Endometrium (tissue), 2 donors: ENCODE data around the gene PDE8B.
A peak's percentile ranks its signal among the peaks of the same experiment; 100 is the strongest.

Experiments
- FAIRE-seq: peaks from 2 replicates; lab custom pipeline; 2012; peaks lifted over from hg19 to GRCh38; lab: Jason Lieb, UNC
- donor health status: control.
- donor health status: control.

The PDE8B gene

DNA sequence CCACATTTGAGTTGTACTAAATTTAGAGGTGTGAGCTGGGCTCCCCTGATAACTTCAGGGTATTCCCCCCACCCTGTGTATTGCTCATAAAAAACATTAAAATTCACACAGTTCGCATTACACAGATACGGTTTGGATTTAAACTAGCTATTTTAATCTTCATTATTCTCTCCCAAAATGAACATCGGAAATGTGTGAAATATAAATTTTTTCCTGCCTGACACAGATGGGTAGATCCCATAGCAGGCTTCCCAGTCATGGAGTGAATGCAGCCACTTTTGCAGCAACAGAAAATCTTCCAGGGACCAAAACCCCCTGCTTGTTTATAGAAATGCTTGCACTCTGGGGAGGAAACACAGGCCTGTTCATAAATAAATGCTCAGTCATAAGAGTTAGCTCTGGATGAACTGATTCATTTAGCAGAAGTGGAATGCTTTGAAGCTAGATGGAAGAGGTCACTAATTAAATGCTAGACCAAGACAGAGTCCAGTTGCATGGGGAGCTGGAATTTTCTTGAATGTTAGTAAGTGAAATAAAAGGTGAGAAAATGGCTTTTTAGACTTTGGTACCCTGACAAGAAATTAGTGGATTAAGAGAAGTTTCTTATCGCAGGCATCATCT, 115.6 kb downstream of the PDE8B start:
- FAIRE-seq = peak; percentile 95

DNA sequence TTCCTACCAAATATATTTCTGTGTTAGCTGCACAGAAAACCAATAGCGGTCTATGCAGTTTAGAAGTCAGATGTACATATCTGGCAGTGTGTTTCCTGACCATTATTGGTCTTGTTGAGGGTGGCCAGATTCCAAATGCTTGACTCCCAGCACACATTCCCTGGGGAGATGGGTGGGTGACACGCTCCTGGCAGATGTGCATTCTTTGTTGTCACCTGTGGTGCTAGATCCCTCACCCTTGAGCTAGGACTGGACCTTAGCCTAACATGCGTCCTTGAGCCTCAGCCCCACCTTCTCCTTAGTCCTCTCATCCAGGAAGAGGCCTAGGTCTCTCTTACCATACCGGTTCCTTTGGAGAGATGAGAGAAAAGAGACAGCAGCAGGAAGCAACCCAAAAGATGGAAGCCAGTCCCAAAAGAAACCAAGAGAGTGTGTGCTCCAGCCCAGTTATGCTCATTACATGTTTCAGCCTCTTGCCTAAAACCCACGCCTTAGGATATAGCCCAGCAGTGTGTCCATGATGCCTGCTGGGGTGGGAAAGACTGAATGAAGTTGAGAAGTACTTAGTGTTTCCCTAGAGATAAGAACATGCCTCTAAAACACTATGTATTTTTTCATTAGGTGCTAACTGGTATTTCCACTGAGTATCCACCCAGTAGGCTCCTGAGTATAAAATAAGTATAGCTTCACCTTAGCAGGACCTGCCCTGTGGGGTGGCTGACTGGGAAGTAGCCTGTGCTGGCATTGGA, 116.7 kb downstream of the PDE8B start:
- FAIRE-seq = no peak

DNA sequence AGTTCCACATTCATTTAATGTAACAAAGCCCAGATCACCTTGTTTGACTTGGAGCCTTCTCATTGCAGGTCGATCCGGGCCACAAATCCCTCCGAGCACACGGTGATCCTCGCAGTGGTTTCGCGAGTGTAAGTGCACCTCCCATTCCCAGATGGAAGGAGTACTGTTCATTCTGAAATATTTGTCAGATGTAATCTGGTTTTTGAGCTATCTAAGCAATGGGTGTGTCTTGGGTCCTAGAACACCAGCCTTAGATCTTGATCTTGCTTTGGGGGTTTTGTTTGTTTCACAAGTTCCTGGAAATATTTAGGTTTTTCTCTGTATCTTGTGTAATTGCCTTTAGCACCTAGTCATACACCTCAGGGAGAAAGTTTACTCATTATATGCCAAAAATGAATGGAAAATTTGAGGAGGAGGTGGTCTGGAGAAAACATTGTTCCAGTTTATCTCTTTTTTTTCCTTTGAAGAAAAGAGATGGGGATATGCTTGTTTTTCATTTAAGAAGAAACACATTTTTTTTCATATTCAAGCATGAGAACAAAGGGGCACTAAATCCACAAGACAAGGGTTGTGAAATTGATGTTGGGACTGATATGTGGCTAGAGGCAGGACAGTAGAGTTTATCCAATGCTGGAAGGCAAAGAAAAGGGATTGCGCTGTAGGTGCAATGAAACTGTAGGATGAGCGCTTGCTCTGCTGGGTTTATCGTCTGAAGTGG, 118.6 kb downstream of the PDE8B start:
- peak; percentile 37 for FAIRE-seq

DNA sequence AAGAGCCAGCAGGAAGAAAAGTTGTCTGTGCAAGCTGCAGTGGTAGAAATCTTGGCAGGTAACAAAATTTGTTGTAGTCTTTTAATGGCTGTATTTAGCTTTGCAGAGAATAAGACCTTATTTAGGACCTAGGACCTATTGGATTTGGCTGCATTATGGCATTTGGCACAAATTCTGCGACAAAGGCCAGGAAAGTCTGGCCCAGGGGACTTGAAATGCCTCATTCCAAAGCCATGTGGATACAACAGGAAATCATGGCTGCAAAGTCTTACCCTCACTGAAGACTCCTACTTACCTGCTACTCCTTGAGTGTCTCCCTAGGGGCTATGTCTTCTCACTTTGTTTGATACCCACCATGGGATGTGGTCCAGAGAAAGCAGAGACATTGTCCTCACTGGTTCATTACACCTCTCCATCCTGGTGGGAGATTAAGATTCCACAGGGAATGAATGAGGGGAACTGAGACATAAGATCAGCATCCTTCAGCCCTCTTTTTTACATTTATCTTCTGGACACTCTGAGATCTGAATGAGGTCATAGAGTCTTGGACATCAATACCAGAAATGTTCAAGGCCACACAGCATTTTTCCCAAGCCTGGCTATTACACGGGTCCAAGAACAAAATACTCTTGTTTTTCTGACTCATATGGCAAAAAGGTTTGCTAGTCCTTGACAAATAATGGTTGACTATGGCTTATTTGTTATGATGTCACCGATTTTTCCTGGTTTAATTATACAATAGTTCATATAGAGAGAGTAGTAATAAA, 119.4 kb downstream of the PDE8B start:
- FAIRE-seq = no peak

DNA sequence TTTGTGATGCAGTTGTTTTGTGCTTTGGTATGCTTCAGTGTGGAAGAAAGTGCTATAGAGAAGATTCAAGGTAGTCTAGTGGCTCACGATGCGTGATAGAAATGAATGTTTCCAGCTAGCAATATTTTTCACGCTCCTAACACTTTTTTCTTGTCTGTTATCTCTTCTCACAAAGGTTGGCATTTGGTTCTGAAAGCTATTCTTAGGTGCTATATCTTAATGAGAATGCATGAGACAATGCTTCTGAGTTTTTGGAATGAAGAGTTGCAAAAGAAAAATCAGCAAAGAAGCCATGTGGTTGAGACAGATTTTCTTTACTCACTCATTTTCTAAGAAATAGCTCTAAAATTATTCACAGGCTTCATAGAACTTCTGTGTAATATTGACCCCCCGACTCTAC, 122.6 kb downstream of the PDE8B start:
- no peak for FAIRE-seq

DNA sequence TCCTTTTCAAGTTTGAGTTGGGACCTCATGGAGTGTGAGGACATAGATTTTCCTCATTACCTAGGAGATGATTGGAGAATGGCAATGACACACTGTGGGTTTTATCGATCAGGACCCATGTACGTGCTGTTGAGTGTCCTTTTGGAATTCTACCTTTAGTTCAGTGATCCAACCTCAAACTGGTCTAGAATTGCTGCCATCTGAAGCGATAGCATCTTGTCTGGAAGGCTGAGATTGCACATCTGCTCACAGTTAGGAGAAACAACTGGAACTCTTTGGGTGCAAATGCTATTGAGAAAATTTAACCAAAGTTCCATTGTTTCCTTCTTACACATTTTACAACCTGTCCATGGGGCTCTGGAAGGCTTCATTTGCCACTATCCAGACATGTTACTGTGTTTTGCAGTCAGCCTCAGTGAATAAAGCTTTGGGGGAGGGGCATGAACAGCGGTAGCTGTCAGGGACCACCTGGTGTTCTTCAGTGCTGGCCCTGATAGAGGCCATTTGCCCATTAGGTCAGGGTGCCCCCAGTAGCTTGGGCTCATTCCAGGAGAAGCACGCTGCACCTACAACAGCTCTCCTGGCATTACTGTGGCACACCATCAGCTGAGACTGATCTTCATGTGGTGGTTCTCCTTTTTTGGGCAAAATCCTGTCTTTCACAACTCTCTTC, 123.1 kb downstream of the PDE8B start:
- no peak for FAIRE-seq

DNA sequence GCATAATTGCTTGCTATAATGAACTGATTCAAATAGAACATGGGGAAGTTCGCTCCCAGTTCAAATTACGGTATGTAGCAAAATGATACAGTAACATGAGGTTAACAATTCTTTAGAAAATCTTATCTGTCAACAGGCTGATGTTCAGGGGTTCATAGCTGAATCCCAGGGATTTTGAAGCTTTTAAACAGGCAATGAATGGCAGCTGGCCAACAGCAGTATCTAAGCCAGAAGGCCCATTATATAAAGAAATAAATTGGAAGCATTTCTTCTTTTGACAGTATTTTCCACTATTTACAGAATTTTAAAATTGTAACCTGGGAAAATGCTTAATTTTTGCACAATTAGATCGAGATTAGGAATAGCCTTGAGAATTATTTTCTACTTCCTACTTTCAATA, 126.8 kb downstream of the PDE8B start:
- FAIRE-seq = no peak

DNA sequence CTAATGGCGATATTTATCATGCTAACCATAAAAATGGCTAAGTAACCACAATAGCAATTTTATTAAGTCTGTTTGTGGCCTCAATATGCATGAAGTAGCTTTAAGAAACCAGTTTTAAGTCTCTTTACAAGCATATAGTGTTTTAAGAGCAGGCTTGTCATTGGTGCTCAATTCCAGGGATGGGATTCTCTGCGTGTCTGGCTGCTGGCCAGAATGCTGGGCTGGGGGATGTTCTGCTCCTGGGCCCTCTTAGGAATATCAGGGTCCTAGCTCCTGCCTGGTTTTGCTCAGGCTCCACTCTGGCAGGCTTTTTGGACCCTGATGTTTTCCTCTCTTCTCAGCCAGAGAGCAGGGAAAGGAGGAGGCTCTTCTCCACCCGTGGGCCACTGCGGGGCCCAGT, 127.2 kb downstream of the PDE8B start:
- no peak for FAIRE-seq

DNA sequence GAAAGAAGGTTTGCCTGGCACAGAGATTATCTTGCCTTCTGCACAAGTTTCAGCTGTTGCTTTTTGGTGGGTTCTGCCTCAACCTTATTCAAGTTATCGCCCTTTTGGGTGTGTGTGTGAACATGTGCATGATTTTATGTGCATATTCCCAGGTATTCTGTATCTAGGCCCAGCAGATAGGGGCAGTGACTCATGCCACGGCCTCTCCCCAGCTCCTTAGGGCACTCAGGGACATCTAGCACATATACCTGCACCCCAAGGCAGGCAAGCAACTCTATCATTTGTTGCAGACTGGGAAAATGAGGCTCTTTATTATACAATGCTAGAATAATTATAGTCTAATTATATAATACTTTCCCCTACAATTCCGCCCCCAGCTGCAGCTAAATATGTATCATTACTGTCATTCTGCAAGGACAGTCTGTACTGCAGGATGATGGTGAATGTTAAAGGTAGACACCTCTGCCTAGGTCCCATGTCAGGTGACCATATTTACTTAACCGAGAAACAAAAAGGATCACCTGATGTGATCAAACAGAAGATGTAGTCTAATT, 128.9 kb downstream of the PDE8B start:
- no peak for FAIRE-seq

DNA sequence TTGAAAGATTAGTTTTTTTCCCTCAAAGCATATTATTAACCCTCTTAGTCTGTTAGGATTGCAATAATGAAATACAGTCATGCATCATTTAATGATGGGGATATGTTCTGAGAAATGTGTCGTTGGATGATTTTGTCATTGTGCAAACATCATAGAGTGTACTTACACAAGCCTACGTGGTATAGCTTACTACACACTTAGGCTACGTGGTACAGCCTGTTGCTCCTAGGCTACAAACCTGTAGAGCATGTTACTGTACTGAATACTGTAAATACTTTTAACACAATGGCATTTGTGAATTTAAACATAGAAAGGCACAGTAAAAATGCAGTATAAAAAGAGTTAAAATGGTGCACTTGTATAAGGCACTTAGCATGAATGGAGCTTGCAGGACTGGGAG, 132.7 kb downstream of the PDE8B start:
- no peak for FAIRE-seq

DNA sequence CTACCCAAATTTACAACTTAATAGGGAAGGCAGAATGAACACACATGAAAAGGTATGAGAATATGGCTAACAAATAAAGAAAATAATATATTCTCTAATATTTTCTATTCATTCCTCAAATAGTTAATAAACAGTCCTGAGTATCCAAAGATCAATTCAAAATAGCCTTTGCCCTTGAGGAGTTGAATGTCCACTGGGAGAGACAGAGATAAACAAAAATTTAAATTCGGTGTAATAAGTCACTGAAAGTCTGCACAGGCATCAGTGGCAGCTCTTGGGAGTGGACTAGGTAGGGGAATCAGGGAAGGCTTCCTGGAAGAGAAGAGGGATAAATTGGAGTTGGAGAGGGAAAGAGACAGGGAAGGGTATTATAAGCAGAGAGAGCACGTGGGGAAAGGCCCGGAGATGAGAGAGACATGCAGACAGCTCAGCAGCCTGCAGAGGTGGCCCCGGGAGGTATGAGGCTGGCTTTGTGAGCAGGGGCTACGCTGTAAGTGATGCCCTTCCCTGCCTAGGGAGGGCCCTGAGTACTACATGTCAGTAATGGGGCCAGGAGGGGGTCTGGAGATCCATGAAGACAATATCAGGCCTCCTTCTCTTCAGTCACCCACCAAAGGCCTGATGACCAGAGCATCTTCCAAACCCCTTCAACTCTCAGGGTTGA, 137.1 kb downstream of the PDE8B start:
- no peak for FAIRE-seq

DNA sequence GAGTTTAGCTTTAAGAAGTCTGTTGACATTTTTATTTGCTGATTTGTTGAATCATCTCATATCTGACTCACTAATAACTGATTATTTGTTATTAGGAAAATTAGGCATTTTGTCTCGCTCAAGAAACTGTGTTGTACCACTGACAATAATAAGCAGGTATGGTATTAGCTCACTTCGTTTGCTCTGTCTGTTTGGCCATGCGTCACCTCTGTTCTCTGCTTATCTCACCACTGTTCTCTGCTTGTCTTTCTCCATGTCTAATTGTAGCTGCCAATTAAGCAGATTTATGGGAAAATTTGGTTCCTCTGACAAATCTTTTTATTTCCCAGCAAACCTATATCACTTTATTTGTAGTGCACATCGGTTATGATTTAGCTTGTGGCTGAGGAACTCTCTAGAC, 142.8 kb downstream of the PDE8B start:
- no peak for FAIRE-seq

DNA sequence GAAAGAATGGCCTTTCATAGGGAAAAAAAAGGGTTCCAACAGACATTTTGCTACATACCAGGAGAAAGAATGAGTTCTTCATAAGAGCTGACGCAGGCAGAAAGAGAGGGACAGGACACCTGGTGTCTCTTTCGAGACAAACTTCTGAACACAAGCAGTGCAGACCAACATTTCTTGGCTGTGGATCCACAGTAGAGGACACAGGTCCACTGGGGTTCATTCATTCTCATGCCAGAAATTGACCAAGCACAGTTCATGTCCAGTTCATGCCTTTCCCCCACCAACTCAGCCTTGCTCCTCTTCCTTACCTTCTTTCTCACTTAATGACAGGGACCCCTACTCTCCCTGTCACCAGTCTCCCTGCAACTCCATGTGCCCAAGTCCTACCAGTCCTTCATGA, 144.0 kb downstream of the PDE8B start:
- no peak for FAIRE-seq

DNA sequence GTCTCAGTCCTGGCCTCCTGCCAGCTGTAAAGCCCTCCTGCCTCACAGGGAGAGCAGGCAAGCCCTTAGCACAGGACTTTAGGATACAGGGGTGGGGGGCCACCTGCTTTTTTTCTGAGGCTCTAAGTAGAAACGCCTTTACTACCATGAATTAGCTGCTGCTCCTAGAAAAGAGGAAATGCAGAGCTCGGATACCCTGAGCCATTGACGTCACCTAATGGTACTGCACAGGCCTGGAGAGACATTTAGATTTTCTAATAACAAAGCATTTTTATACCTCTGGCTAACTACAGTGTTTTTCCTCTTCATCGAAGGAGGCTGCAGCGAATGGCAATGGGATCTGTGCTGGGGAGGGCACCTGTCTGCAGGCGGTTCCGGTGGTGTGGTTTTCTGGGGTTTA, 144.6 kb downstream of the PDE8B start:
- FAIRE-seq = no peak

DNA sequence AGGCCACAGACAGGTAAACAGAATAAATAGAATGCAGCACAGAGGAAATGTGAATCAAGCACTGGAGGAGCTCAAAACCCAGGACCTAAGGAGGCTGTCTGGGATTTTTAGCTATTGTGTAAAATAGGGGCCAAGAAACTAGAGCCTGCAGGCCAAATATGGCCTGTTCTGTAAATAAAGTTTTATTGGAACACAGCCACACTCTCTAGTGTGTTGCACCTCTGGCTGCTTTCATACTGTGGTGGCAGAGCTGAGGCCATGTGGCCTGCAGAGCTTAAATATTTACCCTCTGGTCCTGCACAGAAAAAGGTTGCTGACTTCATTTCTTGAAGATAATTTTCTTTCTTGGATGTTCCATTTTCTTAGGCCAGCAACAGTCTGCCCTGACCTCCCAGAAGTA, 145.3 kb downstream of the PDE8B start:
- FAIRE-seq = no peak

DNA sequence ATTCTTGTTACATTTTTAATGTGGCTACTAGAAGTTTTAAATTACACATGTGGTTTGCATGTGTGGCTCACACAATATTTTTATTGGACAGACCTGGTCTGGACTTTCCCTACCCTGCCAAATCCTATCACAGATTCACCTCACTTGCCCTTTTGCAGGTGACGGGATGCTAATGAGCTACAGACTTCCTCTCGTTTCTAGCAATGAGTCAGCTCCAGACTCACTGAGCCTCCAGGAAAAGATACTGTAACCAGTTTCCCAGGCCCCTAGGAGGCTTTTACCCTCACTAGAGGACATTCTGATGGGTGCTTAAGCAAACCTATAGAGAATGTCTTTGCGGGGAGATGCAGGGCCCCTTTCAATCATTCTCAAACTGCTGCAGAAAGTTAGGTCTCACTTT, 146.3 kb downstream of the PDE8B start:
- FAIRE-seq = no peak

DNA sequence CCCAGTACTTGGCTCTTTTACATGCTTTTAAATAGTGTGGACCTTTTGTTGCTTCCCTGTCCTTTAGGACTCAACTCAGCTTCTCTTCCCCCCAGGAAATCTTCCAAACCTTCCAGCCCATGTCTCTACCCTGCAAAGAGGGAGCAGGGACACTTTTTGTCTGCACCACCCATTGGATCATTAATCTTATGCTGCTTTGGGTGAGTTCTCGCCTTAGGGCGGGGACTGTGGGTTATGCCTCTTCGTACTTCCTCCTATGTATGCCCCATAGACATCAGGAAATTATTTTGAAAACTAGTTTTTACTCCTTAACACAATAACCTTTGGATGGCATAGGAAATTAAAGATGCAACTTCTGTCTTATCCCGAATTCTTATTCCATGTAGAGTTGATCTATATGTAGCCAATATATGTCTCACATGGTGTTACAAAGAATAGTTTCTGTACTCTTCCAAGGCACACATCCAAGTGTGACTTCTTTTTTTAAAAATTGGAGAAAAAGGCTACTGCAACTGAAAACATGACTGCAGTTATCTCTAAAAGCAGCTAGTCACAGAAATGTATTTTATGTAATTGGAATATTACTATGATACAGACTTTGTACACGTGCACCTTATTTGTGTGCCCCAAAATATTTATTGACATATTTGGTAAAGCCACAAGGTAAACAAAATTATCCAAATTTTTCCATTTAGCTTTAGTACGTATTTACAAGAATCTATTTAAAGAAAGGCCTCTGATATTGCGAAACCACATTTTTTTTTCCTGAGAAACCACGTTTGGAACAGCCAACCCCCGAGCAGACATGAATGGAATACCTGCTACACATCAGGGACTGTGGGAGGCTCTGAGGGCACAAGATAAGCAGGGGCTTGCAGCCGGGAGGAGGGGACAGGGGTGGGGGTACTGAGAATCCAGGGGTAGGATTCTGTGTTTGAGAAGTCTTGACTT, 148.1 kb downstream of the PDE8B start:
- no peak for FAIRE-seq

DNA sequence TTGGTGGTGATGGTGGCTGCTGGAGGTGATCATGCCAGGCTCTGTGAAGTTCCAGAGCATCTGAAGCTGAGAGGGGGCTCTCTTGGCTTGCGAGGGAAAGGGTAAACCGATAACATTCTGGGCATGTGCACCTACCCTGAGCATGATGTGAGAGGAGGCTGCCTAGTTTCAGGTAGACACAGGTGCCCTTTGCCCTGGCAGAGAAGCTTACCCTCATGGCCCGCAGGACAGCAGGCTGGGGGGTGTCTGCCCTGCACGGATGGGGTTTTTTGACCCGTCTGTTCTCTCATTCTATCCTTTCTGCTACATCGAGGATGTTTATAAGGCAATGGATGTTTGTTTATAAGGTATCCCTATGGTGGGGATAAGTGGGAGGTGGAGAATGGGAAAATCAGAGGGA, 148.8 kb downstream of the PDE8B start:
- no peak for FAIRE-seq

DNA sequence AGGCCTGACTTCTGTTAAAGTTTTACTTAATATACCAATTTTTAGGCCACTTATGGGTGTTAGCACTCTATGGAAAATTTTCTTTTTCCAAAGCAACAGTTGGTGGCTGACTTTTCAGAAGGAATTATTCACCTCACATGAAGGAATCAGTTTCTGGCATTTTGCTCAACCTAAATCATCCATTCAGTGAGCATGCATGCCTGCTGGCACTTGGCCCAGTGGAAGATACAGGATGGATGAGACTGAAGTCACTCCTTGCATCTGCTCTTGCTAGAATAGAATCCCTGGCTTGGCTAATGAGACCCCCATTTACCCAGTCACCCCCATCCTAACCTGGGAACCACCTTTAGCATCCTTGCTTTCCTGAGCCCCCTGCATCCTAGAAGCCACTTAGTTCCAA, 149.9 kb downstream of the PDE8B start:
- FAIRE-seq = no peak

DNA sequence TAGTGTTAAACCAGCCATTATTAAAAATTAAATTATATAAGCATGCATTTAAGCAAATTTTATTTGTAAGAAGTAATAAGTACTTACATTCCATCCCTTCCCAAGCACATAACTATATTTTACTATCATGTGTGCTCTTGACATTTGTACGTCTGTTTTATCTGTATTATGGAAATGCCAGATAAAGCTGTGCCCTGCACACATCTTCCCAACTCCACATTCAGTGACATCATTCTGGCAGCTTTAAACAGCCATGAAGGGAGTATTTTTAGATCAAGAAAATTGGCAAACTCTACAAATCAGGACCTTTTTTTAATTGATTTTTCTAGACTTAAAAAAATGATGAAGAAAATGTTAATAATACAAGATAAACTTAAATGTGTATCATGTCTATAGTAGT, 150.5 kb downstream of the PDE8B start:
- no peak for FAIRE-seq
